CD1c-positive myeloid dendritic cell (primary cell): ENCODE data around the gene FBXL17.

Experiments used
- DNase-seq: peaks from one replicate; pipeline ENCODE4 v3.0.0-alpha.2; 2016; ENCODE audit errors: extremely low spot score

FBXL17 gene

GRCh38 chr5:107954254-107954653 is 427.6 kb downstream of the FBXL17 start:
- no peak for DNase-seq

GRCh38 chr5:107952450-107952849 is 429.4 kb downstream of the FBXL17 start:
- DNase-seq: no peak

- DNase-seq: no peak
These were observed 430.6 kb downstream of the FBXL17 start for GRCh38 chr5:107951309-107951708.

GRCh38 chr5:107950776-107951175 is 431.1 kb downstream of the FBXL17 start:
- DNase-seq: no peak

GRCh38 chr5:107949688-107950341 is 432.1 kb downstream of the FBXL17 start:
- DNase-seq: no peak

- DNase-seq: no peak
These were observed 433.5 kb downstream of the FBXL17 start for GRCh38 chr5:107948377-107948776.

- no peak for DNase-seq
These were observed 436.8 kb downstream of the FBXL17 start for GRCh38 chr5:107945061-107945460.

- no peak for DNase-seq
These were observed 438.0 kb downstream of the FBXL17 start for GRCh38 chr5:107943923-107944322.

- DNase-seq: no peak
These were observed 440.9 kb downstream of the FBXL17 start for GRCh38 chr5:107941036-107941435.

- no peak for DNase-seq
These were observed 444.1 kb downstream of the FBXL17 start for GRCh38 chr5:107937651-107938355.

- no peak for DNase-seq
These were observed 444.7 kb downstream of the FBXL17 start for GRCh38 chr5:107937204-107937603.

- no peak for DNase-seq
These were observed 445.4 kb downstream of the FBXL17 start for GRCh38 chr5:107936515-107936914.

- DNase-seq: no peak
These were observed 446.3 kb downstream of the FBXL17 start for GRCh38 chr5:107935645-107936044.

- DNase-seq: no peak
These were observed 448.6 kb downstream of the FBXL17 start for GRCh38 chr5:107933326-107933725.

GRCh38 chr5:107930891-107931290 is 451.0 kb downstream of the FBXL17 start:
- no peak for DNase-seq

- no peak for DNase-seq
These were observed 451.8 kb downstream of the FBXL17 start for GRCh38 chr5:107930092-107930491.

- DNase-seq: no peak
These were observed 452.8 kb downstream of the FBXL17 start for GRCh38 chr5:107929080-107929479.

- DNase-seq: no peak
These were observed 455.8 kb downstream of the FBXL17 start for GRCh38 chr5:107926121-107926520.

GRCh38 chr5:107925200-107925599 is 456.7 kb downstream of the FBXL17 start:
- no peak for DNase-seq

- no peak for DNase-seq
These were observed 461.9 kb downstream of the FBXL17 start for GRCh38 chr5:107919969-107920368.

- DNase-seq: no peak
These were observed 462.5 kb downstream of the FBXL17 start for GRCh38 chr5:107919361-107919760.

GRCh38 chr5:107917983-107918382 is 463.9 kb downstream of the FBXL17 start:
- DNase-seq: no peak
